Kidney (tissue), 14 donors: ENCODE results near the gene KIRREL3. TPM values are rescaled to one million over a fixed set of nuclear protein-coding genes. Genes with fewer than 3 reads are reported as not detected.

Experiments
- DNase-seq, 5 donors: peaks; one replicate each; pipeline ENCODE4 v3.0.0-alpha.2; 2013 to 2020
- FAIRE-seq: peaks from 2 replicates; lab custom pipeline; 2012; peaks lifted over from hg19 to GRCh38; lab: Jason Lieb, UNC
- H3K27ac ChIP-seq, 2 donors: one replicate each; pipeline ENCODE4 v1.7.0; 2013; ENCODE audit warnings: low read depth in 2 of 2, low read length in 2 of 2, inconsistent platforms in 1 of 2
- H3K27me3 ChIP-seq: one replicate; pipeline ENCODE4 v1.7.1; 2013; ENCODE audit warnings: low read length, inconsistent platforms; ENCODE audit not compliant: control insufficient read depth, insufficient read depth
- H3K36me3 ChIP-seq, 3 donors: one replicate each; pipeline versions ENCODE4 v1.7.0 to v1.7.1; 2013; ENCODE audit warnings: low read length in 3 of 3, control low read depth in 1 of 3, inconsistent platforms in 1 of 3; ENCODE audit not compliant: insufficient read depth in 3 of 3, control insufficient read depth in 2 of 3
- H3K4me1 ChIP-seq, 3 donors: one replicate each; pipeline versions ENCODE4 v1.7.0 to v1.7.1; 2013; ENCODE audit warnings: low read length in 3 of 3, inconsistent platforms in 1 of 3, low read depth in 1 of 3; ENCODE audit not compliant: control insufficient read depth in 2 of 3, insufficient read depth in 2 of 3
- H3K4me3 ChIP-seq, 3 donors: one replicate each; pipeline versions ENCODE4 v1.7.0 to v1.8.1; 2013; ENCODE audit warnings: low read length in 3 of 3, control low read depth in 1 of 3, inconsistent platforms in 1 of 3
- H3K9ac ChIP-seq, 3 donors: one replicate each; pipeline versions ENCODE4 v1.7.0 to v1.7.1; 2013; ENCODE audit warnings: low read length in 3 of 3, control low read depth in 1 of 3, inconsistent platforms in 1 of 3
- H3K9me3 ChIP-seq, 3 donors: one replicate each; pipeline versions ENCODE4 v1.7.0 to v1.7.1; 2013; ENCODE audit warnings: low read length in 3 of 3, control low read depth in 1 of 3, inconsistent platforms in 1 of 3; ENCODE audit not compliant: control insufficient read depth in 2 of 3, insufficient read depth in 1 of 3
- CTCF ChIP-seq: IDR thresholded peaks from 3 replicates; pipeline ENCODE4 v1.5.1; 2012; ENCODE audit warnings: mild to moderate bottlenecking, moderate library complexity, borderline replicate concordance; ENCODE audit not compliant: insufficient read depth; ENCODE audit errors: extremely low read depth
- intact Hi-C: fragments of 100-400 bp; cut with DNase I; formaldehyde crosslinking; loops from one replicate; pipeline ENCODE4 v1.11.1; 2022
- polyA plus RNA-seq: library from polyadenylated mRNA; stranded (reverse); fragments of 350-450 nt; fragmentation: Illumina TruSeq; extraction: RNeasy Lipid Tissue Mini Kit (QIAGEN cat#74804); gene quantifications from one replicate; pipeline ENCODE4 v1.2.3, GENCODE V29; 2014; ENCODE audit warnings: low read depth, low replicate concordance; ENCODE audit not compliant: insufficient read depth
- total RNA-seq: library from RNA; stranded (reverse); fragmentation: NEBNext Ultra II Directional; extraction: Animal tissue kit (Norgen Biotek cat#: 25700); gene quantifications from one replicate; pipeline ENCODE4 v1.2.1, GENCODE V29; 2021
- donor health status: control.
- donor health status: control.
- donor health status: control.
- donor health status: control.
- donor health status: control.
- donor health status: DM: yes; HTN: yes; CAD: no.
- donor health status: Normal renal cell carcinoma (clear cell type).

The KIRREL3 gene
- total and polyA plus RNA-seq, 2 donors from 2014 or later = 0.19 to 0.22 TPM

DNA sequence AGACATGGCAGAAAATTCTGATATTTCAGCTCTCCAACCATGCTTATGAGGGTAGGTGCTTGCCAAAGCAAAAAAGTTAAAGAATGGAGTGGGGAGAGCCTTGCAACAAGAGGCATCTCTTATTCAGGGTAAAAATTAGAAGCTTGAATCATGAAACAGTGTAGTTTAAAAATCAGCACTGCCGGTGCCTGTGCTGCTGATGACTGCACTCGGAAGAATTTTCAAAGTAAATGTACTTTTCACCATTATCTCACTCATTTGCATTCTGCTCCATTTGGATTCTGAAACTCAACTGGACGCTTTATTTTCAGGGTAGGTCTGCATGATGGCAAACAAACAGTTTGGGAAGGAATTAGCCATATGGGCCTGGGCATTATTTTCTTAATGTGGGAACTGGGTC lies 126.3 kb downstream of the KIRREL3 start:
- DNase-seq (no peak), FAIRE-seq (no peak)
- Histone ChIP-seq H3K4me1 (no peaks in the 10 kb centered on the region), H3K4me3 (no peak overlapping the region), H3K27ac (no peak overlapping the region), H3K27me3 (no peaks in the 10 kb centered on the region), H3K9ac (no peak overlapping the region), H3K9me3 (no peaks in the 10 kb centered on the region), H3K36me3 (no peaks in the 10 kb centered on the region)
- TF ChIP-seq CTCF = no peak
- intact Hi-C loops = no loop called here

DNA sequence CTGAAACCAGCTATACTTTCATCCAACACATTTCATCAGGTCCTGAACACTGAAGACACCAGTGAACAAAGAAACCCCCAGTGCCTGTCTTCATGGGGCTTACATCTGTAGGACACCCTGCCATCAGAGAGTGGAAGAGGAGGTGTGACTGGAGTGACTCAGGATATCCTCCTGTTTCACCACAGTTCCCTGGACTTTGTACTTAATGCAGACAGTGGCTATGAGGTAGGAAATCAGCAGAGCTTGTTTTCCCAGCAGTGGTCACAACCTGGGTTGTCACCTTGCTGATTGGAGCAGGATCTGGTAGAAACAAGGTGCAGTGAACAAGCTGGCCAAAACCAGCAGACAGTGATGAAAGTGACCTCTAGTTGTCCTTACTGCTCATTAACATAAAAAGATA lies 128.8 kb downstream of the KIRREL3 start:
- Histone ChIP-seq H3K4me3 (no peak overlapping the region), H3K9ac (no peak overlapping the region), H3K4me1 (no peaks in the 10 kb centered on the region), H3K27me3 (no peaks in the 10 kb centered on the region), H3K9me3 (no peaks in the 10 kb centered on the region), H3K36me3 (no peaks in the 10 kb centered on the region), H3K27ac (no peak overlapping the region)
- no peak for DNase-seq
- TF ChIP-seq CTCF = no peak
- intact Hi-C loops = no loop called here
- no peak for FAIRE-seq

DNA sequence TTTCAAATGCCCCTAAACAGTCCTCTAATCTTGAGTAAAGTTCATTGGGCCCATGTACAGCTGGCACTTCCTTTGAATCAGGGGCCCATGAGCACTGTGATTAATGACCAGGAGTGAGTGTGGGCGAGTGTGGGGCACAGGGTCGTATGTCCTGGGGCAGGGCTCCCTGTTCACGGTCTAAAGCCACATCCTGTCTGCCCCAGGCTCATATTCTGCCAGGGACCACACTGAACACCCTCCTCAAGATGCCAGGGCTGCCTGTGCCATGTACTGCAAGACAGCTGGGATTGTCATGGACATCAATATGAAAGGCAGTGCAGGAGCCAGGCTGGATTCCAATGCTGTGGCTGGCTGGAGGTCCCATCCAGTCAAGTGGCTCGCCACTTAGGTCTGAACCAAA lies 130.5 kb downstream of the KIRREL3 start:
- Histone ChIP-seq H3K36me3 (no peaks in the 10 kb centered on the region), H3K9ac (no peak overlapping the region), H3K27me3 (no peaks in the 10 kb centered on the region), H3K4me3 (no peak overlapping the region), H3K9me3 (no peaks in the 10 kb centered on the region), H3K27ac (no peak overlapping the region), H3K4me1 (no peaks in the 10 kb centered on the region)
- FAIRE-seq (no peak), DNase-seq (peak in 2 of 5 donors; percentile 13 to 18)
- TF ChIP-seq CTCF = no peak
- intact Hi-C loops = no loop called here

GRCh38 chr11:126868741-126869140 lies 131.8 kb downstream of the KIRREL3 start:
- H3K9ac ChIP-seq = no peak overlapping the region
- H3K27me3 ChIP-seq = no peaks in the 10 kb centered on the region
- no peaks in the 10 kb centered on the region for H3K9me3 ChIP-seq
- no peak for FAIRE-seq
- DNase-seq = peak in 1 of 5 donors; percentile 10
- intact Hi-C loops = no loop called here
- H3K36me3 ChIP-seq = no peaks in the 10 kb centered on the region
- no peak overlapping the region for H3K4me3 ChIP-seq
- H3K4me1 ChIP-seq = no peaks in the 10 kb centered on the region
- TF ChIP-seq CTCF = no peak
- H3K27ac ChIP-seq = no peak overlapping the region
